Activated CD4-positive, alpha-beta memory T cell treated with anti-CD3 and anti-CD28 coated beads for 36 hours (primary cell): ENCODE data around the gene STXBP1. TPM values are rescaled to one million over a fixed set of nuclear protein-coding genes. Genes with fewer than 3 reads are reported as not detected.
"Not testable (repeated sequence)": the region's sequence is repeated elsewhere in the genome, so short reads cannot be mapped to it uniquely, and the experiment has no call there.

Experiments
- CTCF ChIA-PET: fragments of 350-600 bp; sonication (Branson Sonifier 250); formaldehyde crosslinking; loops from one replicate; lab custom pipeline; 2021; ENCODE audit warnings: antibody characterized with exemption, inconsistent platforms; lab: Charles Lee
- POLR2A ChIA-PET: fragments of 350-600 bp; sonication (Branson Sonifier 250); formaldehyde crosslinking; loops from one replicate; lab custom pipeline; 2021; ENCODE audit warnings: antibody characterized with exemption; lab: Charles Lee
- DNase-seq: peaks from one replicate; pipeline ENCODE4 v3.0.0-alpha.2; 2020
- H3K27ac Mint-ChIP-seq: one replicate; pipeline ENCODE4 v1.8.0; 2021; ENCODE audit warnings: mixed read lengths
- H3K27me3 Mint-ChIP-seq: one replicate; pipeline ENCODE4 v1.8.0; 2021; ENCODE audit warnings: mixed read lengths
- H3K36me3 Mint-ChIP-seq: one replicate; pipeline ENCODE4 v1.8.0; 2021; ENCODE audit warnings: mixed read lengths
- H3K4me1 Mint-ChIP-seq: one replicate; pipeline ENCODE4 v1.8.0; 2021; ENCODE audit warnings: low read depth, mixed read lengths
- H3K4me3 Mint-ChIP-seq: one replicate; pipeline ENCODE4 v1.8.0; 2021; ENCODE audit warnings: mild to moderate bottlenecking, mixed read lengths
- H3K9me3 Mint-ChIP-seq: one replicate; pipeline ENCODE4 v1.8.0; 2021; ENCODE audit warnings: mixed read lengths
- intact Hi-C: fragments of 100-400 bp; cut with micrococcal nuclease; formaldehyde crosslinking; loops from one replicate; pipeline ENCODE4 v1.15.1; 2023
- total RNA-seq, 2 experiments: library from RNA; stranded (reverse); gene quantifications; one replicate each; pipeline ENCODE4 v1.2.3, GENCODE V29; 2021

Gene STXBP1
- total RNA-seq, 2 experiments from 2014 or later = 27.3 to 27.8 TPM

DNA sequence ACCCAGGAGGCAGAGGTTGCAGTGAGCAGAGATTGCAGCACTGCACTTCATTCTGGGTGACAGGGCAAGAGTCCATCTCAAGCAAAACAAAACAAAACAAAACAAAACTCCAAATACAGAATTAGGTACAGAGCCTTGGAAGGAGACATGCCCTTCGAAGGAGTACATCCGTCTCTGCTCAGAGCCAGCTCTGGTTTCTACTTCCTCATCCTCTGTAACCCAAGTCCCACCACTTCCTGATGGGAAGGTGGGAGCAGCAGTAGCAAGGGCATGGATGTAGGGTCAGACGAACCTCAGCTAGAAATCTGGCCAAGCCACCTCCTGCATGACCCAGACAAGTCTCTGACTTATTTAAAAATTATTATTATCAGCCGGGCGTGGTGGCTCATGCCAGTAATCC, 16.5 kb upstream of the STXBP1 start:
- Mint-ChIP-seq H3K4me1 (no peaks in the 10 kb centered on the region), H3K36me3 (no peaks in the 10 kb centered on the region), H3K27me3 (no peaks in the 10 kb centered on the region), H3K27ac (no peak overlapping the region), H3K4me3 (no peak overlapping the region), H3K9me3 (no peaks in the 10 kb centered on the region)
- DNase-seq = no peak
- intact Hi-C loops = no loop called here
- ChIA-PET POLR2A (no interaction called here), CTCF (interaction anchor here (1.0 to 1.5 kb wide), 2 partner anchors 13 to 139 kb away, joined by 3 read pairs; partner anchors contain the start of gene TOR2A)

DNA sequence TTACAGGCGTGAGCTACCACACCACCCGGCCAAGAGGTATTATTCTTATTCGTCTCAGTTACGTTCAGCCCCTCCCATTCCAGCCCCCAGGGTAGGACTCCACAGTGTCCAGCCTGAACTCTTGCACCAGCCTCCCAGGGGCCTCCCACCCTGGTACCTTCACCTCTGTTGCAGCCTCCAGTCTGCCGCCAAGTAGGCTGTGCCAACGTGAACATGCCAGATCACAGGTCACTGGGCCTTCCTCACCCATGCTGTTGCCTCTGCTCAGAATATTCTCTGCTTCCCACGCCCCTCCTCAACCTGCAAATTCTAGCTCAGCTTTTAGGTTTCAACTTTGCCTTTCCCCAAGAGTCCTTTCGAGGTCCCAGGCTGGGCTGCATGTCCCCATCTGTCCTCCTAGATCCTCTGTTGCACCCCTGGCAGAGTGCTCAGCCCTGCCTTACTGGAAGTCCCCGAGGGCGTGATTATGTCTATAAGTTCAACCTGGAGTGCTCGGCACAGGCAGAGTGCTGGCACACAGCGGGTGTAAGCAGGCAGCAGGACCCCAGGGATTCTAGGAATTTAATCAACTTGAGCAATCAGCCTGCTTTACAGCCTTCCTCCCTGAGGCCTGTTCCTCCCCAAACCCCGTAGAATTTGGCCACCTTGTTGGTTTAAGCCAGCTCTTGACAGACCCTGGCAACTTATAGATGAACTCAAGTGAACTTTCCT, 13.1 kb upstream of the STXBP1 start:
- Mint-ChIP-seq H3K36me3 (no peaks in the 10 kb centered on the region), H3K9me3 (no peaks in the 10 kb centered on the region), H3K27me3 (no peaks in the 10 kb centered on the region), H3K27ac (no peak overlapping the region), H3K4me3 (no peak overlapping the region), H3K4me1 (no peaks in the 10 kb centered on the region)
- CTCF ChIA-PET = no interaction called here
- no peak for DNase-seq
- POLR2A ChIA-PET = interaction anchor here (1.0 kb wide), 1 partner anchor 27 kb away, joined by 3 read pairs; no protein-coding TSS in a partner anchor
- intact Hi-C loops = no loop called here

DNA sequence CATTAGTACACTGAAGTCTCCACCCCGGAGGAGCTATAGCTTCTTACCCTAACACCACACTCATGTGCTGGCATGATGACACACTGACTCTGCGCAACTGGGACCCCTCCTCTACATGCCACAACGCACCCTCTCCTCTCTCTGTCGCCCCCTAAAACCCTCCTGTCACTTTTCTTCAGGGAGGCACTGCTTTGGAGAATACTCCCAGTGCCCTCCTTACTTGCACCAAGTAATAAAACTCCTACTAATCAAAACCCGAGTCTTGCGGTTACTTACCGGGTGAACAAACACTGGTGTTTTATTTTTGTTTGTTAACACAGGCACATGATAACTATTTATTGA, 12.6 kb upstream of the STXBP1 start:
- DNase-seq = no peak
- Mint-ChIP-seq H3K27me3 (no peaks in the 10 kb centered on the region), H3K27ac (no peak overlapping the region), H3K4me3 (no peak overlapping the region), H3K9me3 (no peaks in the 10 kb centered on the region), H3K36me3 (no peaks in the 10 kb centered on the region), H3K4me1 (no peaks in the 10 kb centered on the region)
- intact Hi-C loops = no loop called here
- CTCF ChIA-PET = no interaction called here
- POLR2A ChIA-PET = no interaction called here

DNA sequence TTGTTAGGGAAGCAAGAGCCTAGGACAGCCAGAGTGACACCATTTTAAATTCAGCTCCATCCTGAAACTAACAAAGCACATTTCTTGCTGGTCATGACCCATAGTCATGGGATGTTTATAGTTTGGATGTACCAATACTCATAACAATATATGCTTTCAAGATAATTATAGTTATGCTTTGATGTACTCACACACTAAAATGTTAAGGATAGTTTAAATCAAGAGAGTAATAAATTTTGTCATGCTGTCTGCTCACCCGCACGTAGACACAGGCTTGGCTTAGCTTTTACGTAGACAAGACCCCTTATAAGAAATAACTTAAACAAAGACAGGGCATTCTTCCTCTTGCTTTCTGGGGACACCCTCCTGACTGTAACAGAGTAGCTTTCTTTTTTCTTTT, 8.9 kb upstream of the STXBP1 start:
- H3K4me3 Mint-ChIP-seq = no peak overlapping the region
- no peaks in the 10 kb centered on the region for H3K9me3 Mint-ChIP-seq
- POLR2A ChIA-PET = no interaction called here
- intact Hi-C loops = no loop called here
- H3K36me3 Mint-ChIP-seq = no peaks in the 10 kb centered on the region
- DNase-seq = no peak
- H3K27me3 Mint-ChIP-seq = peaks cover 1% of the 10 kb centered on the region
- H3K4me1 Mint-ChIP-seq = peaks cover 6% of the 10 kb centered on the region
- CTCF ChIA-PET = interaction anchor here (1.0 kb wide), 1 partner anchor 15 kb away, joined by 4 read pairs; no protein-coding TSS in a partner anchor
- H3K27ac Mint-ChIP-seq = no peak overlapping the region

DNA sequence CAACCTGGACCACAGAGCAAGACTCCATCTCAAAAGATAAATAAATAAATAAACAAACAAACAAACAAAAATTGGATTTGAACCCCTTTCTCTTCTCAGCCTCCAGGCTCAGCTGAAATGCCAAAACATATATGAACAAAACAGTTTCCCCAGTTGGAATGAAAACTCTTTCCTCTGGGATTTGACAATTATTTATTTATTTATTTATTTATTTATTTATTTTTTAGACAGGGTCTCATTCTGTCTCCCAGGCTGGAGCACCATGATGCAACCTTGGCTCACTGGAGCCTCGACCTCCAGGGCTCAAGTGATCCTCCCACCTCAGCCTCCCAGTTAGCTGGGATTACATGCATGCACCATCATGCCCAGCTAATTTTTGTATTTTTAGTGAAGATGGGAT, 6.0 kb upstream of the STXBP1 start:
- POLR2A ChIA-PET = no interaction called here
- Mint-ChIP-seq H3K9me3 (no peaks in the 10 kb centered on the region), H3K27me3 (peaks cover 11% of the 10 kb centered on the region), H3K36me3 (no peaks in the 10 kb centered on the region), H3K4me1 (peaks cover 11% of the 10 kb centered on the region), H3K27ac (no peak overlapping the region), H3K4me3 (no peak overlapping the region)
- intact Hi-C loops = no loop called here
- CTCF ChIA-PET = interaction anchor here (1.0 kb wide), 1 partner anchor 263 kb away, joined by 4 read pairs; no protein-coding TSS in a partner anchor
- no peak for DNase-seq

DNA sequence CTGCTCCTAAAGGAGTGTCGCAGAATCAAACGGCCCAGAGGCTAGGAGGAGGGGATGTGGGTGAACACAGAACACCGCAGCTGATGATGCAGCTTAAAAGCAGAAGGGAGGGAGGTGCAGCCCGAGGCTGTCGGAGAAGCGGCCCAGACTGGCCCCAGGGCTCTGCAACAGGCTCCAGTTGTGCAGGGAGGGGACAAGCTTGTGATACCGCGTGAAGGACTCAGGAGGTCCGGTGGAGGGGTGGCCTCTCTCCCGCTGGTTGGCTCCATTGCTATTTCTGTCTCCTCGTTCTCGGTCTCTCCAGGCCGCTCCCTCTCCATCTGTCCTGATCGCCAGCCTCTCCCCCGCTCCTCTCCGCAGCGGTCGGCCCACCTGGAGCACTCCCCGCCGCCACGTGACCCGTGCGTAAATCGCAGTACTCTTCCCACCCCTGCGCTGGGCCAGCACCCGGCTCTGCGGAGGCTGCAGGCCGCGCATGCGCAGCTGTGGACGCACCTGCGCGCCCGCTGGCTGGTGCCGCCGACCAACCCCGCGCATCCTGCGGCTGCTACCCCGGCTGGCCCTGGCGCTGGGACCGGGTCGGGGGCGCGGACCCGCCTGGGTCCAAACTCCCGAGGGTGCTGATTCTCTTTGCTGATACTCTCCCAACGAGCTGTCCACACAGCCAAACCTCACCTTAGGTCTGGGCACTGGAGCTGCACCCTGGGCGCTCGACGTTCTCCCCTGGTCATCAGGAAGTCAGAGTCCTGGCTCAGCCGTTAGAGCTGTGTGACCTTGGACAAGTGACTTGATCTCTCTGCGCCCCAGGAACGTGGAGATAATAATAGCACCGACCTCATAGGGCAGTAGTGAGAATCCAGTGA, 3.7 kb upstream of the STXBP1 start:
- intact Hi-C loops = loop anchor here (1.0 kb wide), 1 partner anchor 126 kb away; no protein-coding TSS in a partner anchor
- peak; percentile 82 for DNase-seq
- ChIA-PET CTCF (interaction anchor here (0.9 to 2.2 kb wide), 8 partner anchors 11 to 313 kb away, joined by 3 to 24 read pairs (median 5); partner anchors contain the start of gene TOR2A), POLR2A (interaction anchor here (1.0 to 1.6 kb wide), 4 partner anchors 39 to 178 kb away, joined by 3 to 5 read pairs (median 4); partner anchors contain the start of gene CDK9)
- Mint-ChIP-seq H3K4me1 (peaks cover 20% of the 10 kb centered on the region), H3K9me3 (no peaks in the 10 kb centered on the region), H3K27ac (peak overlapping the region; percentile 9), H3K27me3 (peaks cover 13% of the 10 kb centered on the region), H3K36me3 (no peaks in the 10 kb centered on the region), H3K4me3 (peak overlapping the region; percentile 73)

DNA sequence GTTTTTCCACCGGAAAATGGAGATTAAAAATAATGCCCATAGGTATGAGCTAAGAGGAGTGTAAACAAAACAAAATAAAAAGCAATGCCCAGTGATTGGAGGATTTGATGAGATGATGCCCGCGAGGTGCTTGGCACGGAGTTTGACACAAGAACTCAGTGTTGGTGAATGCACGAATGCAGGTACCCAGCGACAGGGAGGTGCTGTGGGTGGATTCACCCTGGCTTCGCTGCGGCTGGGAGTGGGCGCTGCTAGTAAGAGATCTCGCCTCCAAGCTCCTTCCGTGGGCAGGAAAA, 526 bp upstream of the STXBP1 start:
- DNase-seq = no peak
- ChIA-PET POLR2A (interaction anchor here (1.0 to 1.8 kb wide), 2 partner anchors 22 to 123 kb away, joined by 3 to 4 read pairs; partner anchors contain the start of gene TOR2A), CTCF (interaction anchor here (0.9 to 2.6 kb wide), 4 partner anchors 21 to 258 kb away, joined by 3 to 9 read pairs (median 6); partner anchors contain the start of gene TOR2A)
- Mint-ChIP-seq H3K27me3 (peaks cover 21% of the 10 kb centered on the region), H3K27ac (peak overlapping the region; percentile 40), H3K4me3 (peak overlapping the region; percentile 76), H3K4me1 (peaks cover 26% of the 10 kb centered on the region), H3K36me3 (no peaks in the 10 kb centered on the region), H3K9me3 (no peaks in the 10 kb centered on the region)
- intact Hi-C loops = no loop called here

DNA sequence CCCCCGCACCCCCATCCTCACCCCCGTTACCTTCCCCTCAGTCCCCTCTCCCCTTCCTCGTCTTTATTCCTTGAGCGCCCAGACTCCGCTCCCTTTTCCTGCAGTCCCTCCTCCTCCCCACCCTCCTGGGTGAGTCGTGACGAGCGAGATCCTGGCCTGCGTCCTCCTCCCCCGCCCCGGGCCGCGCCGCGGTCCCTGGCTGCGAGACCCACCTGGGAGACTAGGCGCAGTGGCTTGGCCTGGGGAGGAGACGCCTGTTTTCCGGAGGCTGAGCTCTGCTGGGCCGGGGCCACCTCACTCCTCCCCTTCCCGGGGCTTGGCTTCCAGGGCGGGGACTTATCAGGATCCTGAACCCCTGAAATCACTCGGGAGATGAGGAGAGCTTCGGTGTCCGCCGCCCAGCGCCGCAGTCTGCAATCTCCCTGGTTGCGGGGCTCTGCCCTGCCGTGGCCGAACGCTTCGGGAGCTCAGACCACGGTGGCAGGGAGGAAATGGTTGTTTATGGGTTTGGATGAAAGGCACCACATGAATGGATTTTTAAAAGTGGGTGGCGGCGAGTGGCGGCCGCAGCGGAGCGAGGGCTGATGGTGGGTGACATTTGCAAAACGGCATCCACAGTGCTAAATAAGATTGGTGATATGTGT, 984 bp downstream of the STXBP1 start:
- Mint-ChIP-seq H3K27me3 (peaks cover 20% of the 10 kb centered on the region), H3K27ac (no peak overlapping the region), H3K4me3 (peak overlapping the region; percentile 74), H3K36me3 (no peaks in the 10 kb centered on the region), H3K4me1 (peaks cover 21% of the 10 kb centered on the region), H3K9me3 (no peaks in the 10 kb centered on the region)
- intact Hi-C loops = no loop called here
- ChIA-PET CTCF (interaction anchor here (0.8 to 1.2 kb wide), 2 partner anchors 57 to 88 kb away, joined by 3 read pairs; no protein-coding TSS in a partner anchor), POLR2A (interaction anchor here (0.6 kb wide), 1 partner anchor 312 kb away, joined by 3 read pairs; no protein-coding TSS in a partner anchor)
- DNase-seq = peak; percentile 56

DNA sequence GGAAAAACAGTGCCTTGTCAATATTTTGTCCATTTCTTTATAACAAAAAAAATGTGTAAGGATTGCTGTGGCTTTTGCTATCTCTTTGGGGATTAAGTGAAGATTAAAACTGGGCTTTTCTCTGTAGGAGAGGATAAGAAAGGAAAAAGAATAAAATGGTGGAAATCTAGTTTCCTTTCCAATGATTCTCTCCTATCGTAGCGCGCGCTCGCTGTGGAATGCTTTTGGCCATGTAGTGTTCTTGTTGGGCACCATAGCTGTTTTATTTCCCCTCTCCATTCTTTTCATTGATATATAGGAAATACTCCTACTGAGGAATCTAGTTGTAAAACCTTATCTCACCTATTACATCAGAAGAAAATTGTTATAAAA, 1.5 kb downstream of the STXBP1 start:
- POLR2A ChIA-PET = interaction anchor here (0.6 kb wide), 1 partner anchor 311 kb away, joined by 3 read pairs; no protein-coding TSS in a partner anchor
- no peak for DNase-seq
- Mint-ChIP-seq H3K4me3 (peak overlapping the region; percentile 74), H3K36me3 (no peaks in the 10 kb centered on the region), H3K27me3 (peaks cover 20% of the 10 kb centered on the region), H3K9me3 (no peaks in the 10 kb centered on the region), H3K4me1 (peaks cover 18% of the 10 kb centered on the region), H3K27ac (no peak overlapping the region)
- intact Hi-C loops = no loop called here
- CTCF ChIA-PET = interaction anchor here (0.8 to 1.2 kb wide), 2 partner anchors 58 to 88 kb away, joined by 3 read pairs; no protein-coding TSS in a partner anchor

DNA sequence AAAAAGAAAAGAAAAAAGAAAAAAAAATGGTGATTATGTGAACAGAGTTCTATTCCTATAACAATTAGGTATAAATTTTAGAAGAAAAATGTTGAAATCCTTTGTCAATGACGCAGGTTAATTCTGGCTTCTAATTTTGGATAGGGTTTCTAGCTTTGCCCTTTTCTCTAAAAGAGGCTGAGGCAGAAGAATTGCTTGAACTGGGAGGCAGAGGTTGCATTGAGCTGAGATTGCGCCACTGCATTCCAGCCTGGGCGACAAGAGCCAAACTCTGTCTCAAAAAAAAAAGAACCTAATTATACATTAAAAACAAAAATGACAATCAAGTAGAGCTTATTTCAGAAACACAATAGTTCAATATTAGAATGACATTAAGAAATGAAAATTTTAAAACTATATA, 2.9 kb downstream of the STXBP1 start:
- Mint-ChIP-seq H3K36me3 (no peaks in the 10 kb centered on the region), H3K9me3 (no peaks in the 10 kb centered on the region), H3K27me3 (peaks cover 11% of the 10 kb centered on the region), H3K4me3 (no peak overlapping the region), H3K27ac (no peak overlapping the region), H3K4me1 (peaks cover 15% of the 10 kb centered on the region)
- intact Hi-C loops = no loop called here
- CTCF ChIA-PET = interaction anchor here (2.5 kb wide), 1 partner anchor 120 kb away, joined by 9 read pairs; the partner anchor contains the start of gene TOR2A
- POLR2A ChIA-PET = no interaction called here
- DNase-seq = no peak

DNA sequence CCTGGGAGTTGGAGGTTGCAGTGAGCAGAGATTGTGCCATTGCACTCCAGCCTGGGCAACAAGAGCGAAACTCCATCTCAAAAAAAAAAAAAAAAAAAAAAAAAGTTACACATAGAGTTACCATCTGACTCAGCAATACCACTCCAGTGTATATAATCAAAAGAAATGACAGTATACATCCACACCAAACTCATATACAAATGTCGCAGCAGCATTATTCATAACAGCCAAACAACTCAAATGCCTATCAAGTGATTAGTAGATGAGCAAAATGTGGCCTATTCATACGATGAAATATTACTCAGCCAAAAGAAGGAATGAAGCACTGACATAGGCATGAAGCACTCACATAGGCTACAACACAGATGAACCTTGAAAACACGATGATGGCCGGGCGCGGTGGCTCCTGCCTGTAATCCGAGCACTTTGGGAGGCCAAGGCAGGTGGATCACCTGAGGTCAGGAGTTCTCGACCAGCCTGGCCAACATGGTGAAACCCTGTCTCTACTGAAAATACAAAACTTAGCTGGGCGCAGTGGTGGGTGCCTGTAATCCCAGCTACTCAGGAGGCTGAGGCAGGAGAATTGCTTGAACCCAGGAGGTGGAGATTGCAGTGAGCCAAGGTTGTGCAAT, 9.4 kb downstream of the STXBP1 start:
- H3K9me3 Mint-ChIP-seq, H3K4me3 Mint-ChIP-seq, intact Hi-C loops, H3K27ac Mint-ChIP-seq, H3K36me3 Mint-ChIP-seq, CTCF ChIA-PET, POLR2A ChIA-PET, H3K27me3 Mint-ChIP-seq, H3K4me1 Mint-ChIP-seq: not testable (repeated sequence)
- DNase-seq = peak; percentile 24
